Kidney (tissue), 14 donors: ENCODE measurements around the gene RNF14. TPM values are rescaled to one million over a fixed set of nuclear protein-coding genes. Genes with fewer than 3 reads are reported as not detected.

Source experiments
- DNase-seq, 5 donors: peaks; one replicate each; pipeline ENCODE4 v3.0.0-alpha.2; 2013 to 2020
- FAIRE-seq: peaks from 2 replicates; lab custom pipeline; 2012; peaks lifted over from hg19 to GRCh38; lab: Jason Lieb, UNC
- H3K27ac ChIP-seq, 2 donors: one replicate each; pipeline ENCODE4 v1.7.0; 2013; ENCODE audit warnings: low read depth in 2 of 2, low read length in 2 of 2, inconsistent platforms in 1 of 2
- H3K27me3 ChIP-seq: one replicate; pipeline ENCODE4 v1.7.1; 2013; ENCODE audit warnings: low read length, inconsistent platforms; ENCODE audit not compliant: control insufficient read depth, insufficient read depth
- H3K36me3 ChIP-seq, 3 donors: one replicate each; pipeline versions ENCODE4 v1.7.0 to v1.7.1; 2013; ENCODE audit warnings: low read length in 3 of 3, control low read depth in 1 of 3, inconsistent platforms in 1 of 3; ENCODE audit not compliant: insufficient read depth in 3 of 3, control insufficient read depth in 2 of 3
- H3K4me1 ChIP-seq, 3 donors: one replicate each; pipeline versions ENCODE4 v1.7.0 to v1.7.1; 2013; ENCODE audit warnings: low read length in 3 of 3, inconsistent platforms in 1 of 3, low read depth in 1 of 3; ENCODE audit not compliant: control insufficient read depth in 2 of 3, insufficient read depth in 2 of 3
- H3K4me3 ChIP-seq, 3 donors: one replicate each; pipeline versions ENCODE4 v1.7.0 to v1.8.1; 2013; ENCODE audit warnings: low read length in 3 of 3, control low read depth in 1 of 3, inconsistent platforms in 1 of 3
- H3K9ac ChIP-seq, 3 donors: one replicate each; pipeline versions ENCODE4 v1.7.0 to v1.7.1; 2013; ENCODE audit warnings: low read length in 3 of 3, control low read depth in 1 of 3, inconsistent platforms in 1 of 3
- H3K9me3 ChIP-seq, 3 donors: one replicate each; pipeline versions ENCODE4 v1.7.0 to v1.7.1; 2013; ENCODE audit warnings: low read length in 3 of 3, control low read depth in 1 of 3, inconsistent platforms in 1 of 3; ENCODE audit not compliant: control insufficient read depth in 2 of 3, insufficient read depth in 1 of 3
- intact Hi-C: fragments of 100-400 bp; cut with DNase I; formaldehyde crosslinking; loops from one replicate; pipeline ENCODE4 v1.11.1; 2022
- polyA plus RNA-seq: library from polyadenylated mRNA; stranded (reverse); fragments of 350-450 nt; fragmentation: Illumina TruSeq; extraction: RNeasy Lipid Tissue Mini Kit (QIAGEN cat#74804); gene quantifications from one replicate; pipeline ENCODE4 v1.2.3, GENCODE V29; 2014; ENCODE audit warnings: low read depth, low replicate concordance; ENCODE audit not compliant: insufficient read depth
- total RNA-seq: library from RNA; stranded (reverse); fragmentation: NEBNext Ultra II Directional; extraction: Animal tissue kit (Norgen Biotek cat#: 25700); gene quantifications from one replicate; pipeline ENCODE4 v1.2.1, GENCODE V29; 2021
- TF ChIP-seq, protein P1 (sequence below): IDR thresholded peaks from 3 replicates; pipeline ENCODE4 v1.5.1; 2012; ENCODE audit warnings: mild to moderate bottlenecking, moderate library complexity, borderline replicate concordance; ENCODE audit not compliant: insufficient read depth; ENCODE audit errors: extremely low read depth
- donor health status: control.
- donor health status: control.
- donor health status: control.
- donor health status: control.
- donor health status: control.
- donor health status: DM: yes; HTN: yes; CAD: no.
- donor health status: Normal renal cell carcinoma (clear cell type).

RNF14 gene
- total and polyA plus RNA-seq, 2 donors from 2014 or later: 53.5 to 69.3 TPM

- Histone ChIP-seq H3K27me3 (no peaks in the 10 kb centered on the region), H3K27ac (no peak overlapping the region), H3K9me3 (no peaks in the 10 kb centered on the region), H3K4me3 (no peak overlapping the region), H3K36me3 (no peaks in the 10 kb centered on the region), H3K9ac (no peak overlapping the region), H3K4me1 (peaks cover 0 to 20% (median 14%) of the 10 kb centered on the region in 3 donors)
- FAIRE-seq (no peak), DNase-seq (no peak)
- TF ChIP-seq, protein P1, sequence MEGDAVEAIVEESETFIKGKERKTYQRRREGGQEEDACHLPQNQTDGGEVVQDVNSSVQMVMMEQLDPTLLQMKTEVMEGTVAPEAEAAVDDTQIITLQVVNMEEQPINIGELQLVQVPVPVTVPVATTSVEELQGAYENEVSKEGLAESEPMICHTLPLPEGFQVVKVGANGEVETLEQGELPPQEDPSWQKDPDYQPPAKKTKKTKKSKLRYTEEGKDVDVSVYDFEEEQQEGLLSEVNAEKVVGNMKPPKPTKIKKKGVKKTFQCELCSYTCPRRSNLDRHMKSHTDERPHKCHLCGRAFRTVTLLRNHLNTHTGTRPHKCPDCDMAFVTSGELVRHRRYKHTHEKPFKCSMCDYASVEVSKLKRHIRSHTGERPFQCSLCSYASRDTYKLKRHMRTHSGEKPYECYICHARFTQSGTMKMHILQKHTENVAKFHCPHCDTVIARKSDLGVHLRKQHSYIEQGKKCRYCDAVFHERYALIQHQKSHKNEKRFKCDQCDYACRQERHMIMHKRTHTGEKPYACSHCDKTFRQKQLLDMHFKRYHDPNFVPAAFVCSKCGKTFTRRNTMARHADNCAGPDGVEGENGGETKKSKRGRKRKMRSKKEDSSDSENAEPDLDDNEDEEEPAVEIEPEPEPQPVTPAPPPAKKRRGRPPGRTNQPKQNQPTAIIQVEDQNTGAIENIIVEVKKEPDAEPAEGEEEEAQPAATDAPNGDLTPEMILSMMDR: no peak
- intact Hi-C loops: no loop called here
Observed at GRCh38 chr5:142017832-142018427, 49.0 kb downstream of the RNF14 start.

DNA sequence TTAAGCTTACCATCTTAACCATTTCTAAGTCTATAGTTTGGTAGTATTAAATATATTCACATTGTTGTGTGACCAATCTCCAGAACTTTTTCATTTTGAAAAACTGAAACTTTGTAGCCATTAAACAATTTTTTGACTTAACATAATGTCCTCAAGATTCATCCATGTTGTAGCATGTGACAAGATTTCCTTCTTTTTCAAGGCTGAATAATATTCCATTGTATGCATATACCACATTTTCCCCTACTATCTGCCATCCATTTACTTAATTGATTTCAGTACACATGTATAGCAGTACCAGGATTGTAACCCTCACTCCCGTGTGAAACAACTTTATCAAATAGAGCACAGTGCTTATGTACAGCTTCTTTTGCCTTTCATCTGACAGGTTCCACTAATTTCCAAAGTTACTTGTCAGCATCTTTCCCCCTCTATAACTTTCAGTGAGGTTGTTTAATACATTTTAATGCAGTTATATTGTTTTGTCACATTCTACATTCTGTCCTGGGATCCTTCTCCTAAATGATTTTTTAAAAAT lies 51.3 kb downstream of the RNF14 start:
- DNase-seq: no peak
- TF ChIP-seq, protein P1: no peak
- H3K36me3 ChIP-seq: no peaks in the 10 kb centered on the region
- intact Hi-C loops: no loop called here
- H3K9me3 ChIP-seq: no peaks in the 10 kb centered on the region
- H3K4me3 ChIP-seq: no peak overlapping the region
- no peak overlapping the region for H3K9ac ChIP-seq
- H3K27ac ChIP-seq: no peak overlapping the region
- H3K27me3 ChIP-seq: no peaks in the 10 kb centered on the region
- no peak for FAIRE-seq
- H3K4me1 ChIP-seq: peaks cover 0 to 7% (median 5%) of the 10 kb centered on the region in 3 donors

GRCh38 chr5:142023836-142024235 lies 54.9 kb downstream of the RNF14 start:
- no peak for FAIRE-seq

More at GRCh38 chr5:142023836-142024235, 54.9 kb downstream of the RNF14 start:
- DNase-seq: no peak
- Histone ChIP-seq H3K4me1 (no peaks in the 10 kb centered on the region), H3K9ac (no peak overlapping the region), H3K36me3 (no peaks in the 10 kb centered on the region), H3K4me3 (no peak overlapping the region), H3K27ac (no peak overlapping the region), H3K27me3 (no peaks in the 10 kb centered on the region), H3K9me3 (no peaks in the 10 kb centered on the region)
- intact Hi-C loops: no loop called here
- TF ChIP-seq, protein P1: no peak
